Type B pancreatic cell (in vitro differentiated cells): ENCODE results near the gene LYPD3. TPM values are rescaled to one million over a fixed set of nuclear protein-coding genes. Genes with fewer than 3 reads are reported as not detected.

Experiments used
- DNase-seq: peaks from one replicate; pipeline ENCODE4 v3.0.0; 2021; ENCODE audit warnings: mixed read lengths; ENCODE audit not compliant: unreplicated experiment; ENCODE audit errors: extremely low spot score
- H3K27ac Mint-ChIP-seq: 2 replicates; pipeline ENCODE4 v1.8.0; 2021; ENCODE audit warnings: mild to moderate bottlenecking, mixed read lengths
- H3K27me3 Mint-ChIP-seq: 2 replicates; pipeline ENCODE4 v1.8.0; 2021; ENCODE audit warnings: mixed read lengths
- H3K36me3 Mint-ChIP-seq: 2 replicates; pipeline ENCODE4 v1.8.0; 2021; ENCODE audit warnings: mixed read lengths
- H3K4me1 Mint-ChIP-seq: one replicate; pipeline ENCODE4 v1.8.0; 2021; ENCODE audit warnings: mixed read lengths; ENCODE audit not compliant: unreplicated experiment
- H3K4me3 Mint-ChIP-seq: 2 replicates; pipeline ENCODE4 v1.8.0; 2021; ENCODE audit warnings: mild to moderate bottlenecking, mixed read lengths
- H3K9me3 Mint-ChIP-seq: 2 replicates; pipeline ENCODE4 v1.8.0; 2021; ENCODE audit warnings: mixed read lengths
- CTCF ChIP-seq: fragments of 200-600 bp; sonication (generic); conservative IDR thresholded peaks from 2 replicates; pipeline ENCODE4 v1.5.0; 2021; ENCODE audit warnings: antibody characterized with exemption, mild to moderate bottlenecking
- total RNA-seq: library from RNA; stranded (reverse); gene quantifications from 2 replicates; pipeline ENCODE4 v1.2.1, GENCODE V29; 2021; ENCODE audit warnings: low replicate concordance

The LYPD3 gene
- total RNA-seq, 1 donor from 2014 or later = 13.3 TPM

GRCh38 chr19:43452582-43452981 lies 12.8 kb downstream of the LYPD3 start:
- peaks cover 7% of the 10 kb centered on the region for H3K4me1 Mint-ChIP-seq
- TF ChIP-seq CTCF = no peak
- DNase-seq = no peak
- H3K4me3 Mint-ChIP-seq = no peak overlapping the region
- peaks cover 6% of the 10 kb centered on the region for H3K27me3 Mint-ChIP-seq
- peaks cover 7% of the 10 kb centered on the region for H3K36me3 Mint-ChIP-seq
- peak overlapping the region; percentile 85 for H3K27ac Mint-ChIP-seq
- no peaks in the 10 kb centered on the region for H3K9me3 Mint-ChIP-seq

DNA sequence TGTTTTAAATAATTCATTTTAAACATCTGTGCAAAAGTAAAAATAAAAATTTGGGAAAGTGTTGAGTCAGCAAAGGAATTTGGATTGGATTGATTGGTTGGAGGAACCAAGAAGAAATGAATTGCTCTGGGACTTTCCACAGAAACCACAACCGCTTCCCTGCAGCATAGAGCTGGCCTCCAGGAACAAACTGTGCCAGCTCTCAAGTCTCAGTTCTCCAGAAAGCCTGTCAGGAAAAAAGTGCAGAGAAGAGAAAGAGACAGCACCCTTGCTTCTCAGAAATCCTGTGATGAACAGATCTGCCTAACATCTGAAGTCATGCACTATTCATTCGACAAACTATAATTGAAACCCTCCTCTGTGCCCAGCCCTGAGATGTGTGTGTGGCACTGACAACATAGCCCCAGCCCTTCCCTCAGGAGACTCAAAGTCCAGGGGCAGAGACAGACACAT lies 14.8 kb downstream of the LYPD3 start:
- H3K27me3 Mint-ChIP-seq = peaks cover 6% of the 10 kb centered on the region
- peaks cover 8% of the 10 kb centered on the region for H3K4me1 Mint-ChIP-seq
- TF ChIP-seq CTCF = no peak
- DNase-seq = no peak
- peaks cover 7% of the 10 kb centered on the region for H3K36me3 Mint-ChIP-seq
- H3K4me3 Mint-ChIP-seq = no peak overlapping the region
- H3K27ac Mint-ChIP-seq = peak overlapping the region; percentile 18
- H3K9me3 Mint-ChIP-seq = no peaks in the 10 kb centered on the region

DNA sequence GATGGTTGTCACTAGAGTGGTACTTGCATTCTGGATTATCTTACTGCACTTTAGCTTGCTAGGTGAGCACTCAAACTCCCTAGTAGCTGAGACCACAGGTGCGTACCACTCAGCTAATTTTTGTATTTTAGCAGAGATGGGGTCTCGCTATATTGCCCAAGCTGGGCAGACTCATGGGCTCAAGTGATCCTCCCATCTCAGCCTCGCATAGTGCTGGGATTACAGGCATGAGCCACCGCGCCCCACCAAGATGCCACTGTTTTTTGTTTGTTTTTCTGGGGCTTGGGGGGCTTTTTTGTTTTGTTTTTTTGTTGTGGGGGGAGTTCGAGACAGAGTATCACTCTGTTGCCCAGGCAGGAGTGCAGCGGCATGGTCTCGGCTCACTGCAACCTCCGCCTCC lies 17.8 kb downstream of the LYPD3 start:
- Mint-ChIP-seq H3K4me3 (no peak overlapping the region), H3K27me3 (peaks cover 3% of the 10 kb centered on the region), H3K36me3 (peaks cover 5% of the 10 kb centered on the region), H3K9me3 (no peaks in the 10 kb centered on the region), H3K4me1 (peaks cover 4% of the 10 kb centered on the region), H3K27ac (no peak overlapping the region)
- TF ChIP-seq CTCF = no peak
- no peak for DNase-seq

DNA sequence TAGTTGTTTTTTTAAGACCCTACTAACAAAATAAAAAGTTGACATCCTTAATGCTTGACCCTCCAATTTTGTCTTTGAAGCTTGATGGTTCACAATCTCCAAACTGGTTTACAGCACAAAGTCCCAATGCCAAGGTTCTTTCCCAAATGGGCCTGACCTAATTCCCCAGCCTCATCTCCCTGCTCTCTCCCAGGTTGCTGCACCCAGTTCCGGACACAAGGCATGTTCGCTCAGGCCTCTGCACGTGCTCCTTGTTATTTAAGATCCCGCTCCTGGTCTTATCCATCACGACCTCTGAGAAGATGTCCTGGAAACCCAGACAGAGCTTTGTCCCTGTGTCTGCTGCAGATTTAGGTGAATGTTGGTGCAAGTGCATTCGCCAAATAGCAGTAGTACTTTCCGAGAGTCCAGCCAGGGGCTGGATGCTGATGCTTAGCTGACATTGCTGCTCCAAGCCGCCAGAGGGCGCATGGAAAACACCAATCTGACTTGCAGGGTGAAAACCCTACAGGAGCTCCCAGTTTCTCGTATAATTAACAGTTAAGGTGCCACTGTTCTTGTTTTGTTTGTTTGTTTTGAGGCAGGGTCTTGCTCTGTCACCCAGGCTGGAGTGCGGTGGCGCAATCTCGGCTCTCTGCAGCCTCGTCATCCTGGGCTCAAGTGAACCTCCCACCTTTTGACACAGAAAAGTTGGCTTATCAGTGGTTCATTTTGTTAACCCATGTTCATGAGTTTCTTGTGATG lies 18.5 kb downstream of the LYPD3 start:
- peak overlapping the region; percentile 64 for H3K27ac Mint-ChIP-seq

GRCh38 chr19:43445426-43445825 lies 20.0 kb downstream of the LYPD3 start:
- Mint-ChIP-seq H3K27ac (no peak overlapping the region), H3K4me3 (no peak overlapping the region), H3K4me1 (peaks cover 4% of the 10 kb centered on the region)

More for the DNA sequence above, 18.5 kb downstream of the LYPD3 start:
- Mint-ChIP-seq H3K27me3 (peaks cover 6% of the 10 kb centered on the region), H3K36me3 (no peaks in the 10 kb centered on the region), H3K4me3 (no peak overlapping the region), H3K9me3 (no peaks in the 10 kb centered on the region), H3K4me1 (peaks cover 4% of the 10 kb centered on the region)
- DNase-seq = peak; percentile 79
- TF ChIP-seq CTCF = peak; percentile 97

More at GRCh38 chr19:43445426-43445825, 20.0 kb downstream of the LYPD3 start:
- DNase-seq = no peak
- Mint-ChIP-seq H3K27me3 (peaks cover 11% of the 10 kb centered on the region), H3K36me3 (no peaks in the 10 kb centered on the region), H3K9me3 (no peaks in the 10 kb centered on the region)
- TF ChIP-seq CTCF = no peak
